Stimulated activated CD4-positive, alpha-beta T cell treated with anti-CD3 and anti-CD28 coated beads, Interleukin-4, amount 100 ng/mL, for 48 hours (primary cell): ENCODE results near the gene ARHGEF9.

Experiments
- DNase-seq, 2 donors: peaks; one replicate each; pipeline ENCODE4 v3.0.0-alpha.2; 2020; ENCODE audit warnings: low read depth in 2 of 2

Gene ARHGEF9

GRCh38 chrX:63746278-63746677, 38.7 kb downstream of the ARHGEF9 start:
- no peak for DNase-seq

GRCh38 chrX:63744850-63745394, 40.1 kb downstream of the ARHGEF9 start:
- no peak for DNase-seq

GRCh38 chrX:63743596-63743995, 41.4 kb downstream of the ARHGEF9 start:
- DNase-seq, result no peak

- DNase-seq, result no peak
Measured at GRCh38 chrX:63740382-63740781, 44.6 kb downstream of the ARHGEF9 start.

GRCh38 chrX:63739885-63740284, 45.1 kb downstream of the ARHGEF9 start:
- DNase-seq, result no peak

GRCh38 chrX:63738696-63739095, 46.3 kb downstream of the ARHGEF9 start:
- no peak for DNase-seq

GRCh38 chrX:63737131-63737921, 47.7 kb downstream of the ARHGEF9 start:
- no peak for DNase-seq

- DNase-seq, result no peak
Measured at GRCh38 chrX:63735882-63736281, 49.1 kb downstream of the ARHGEF9 start.

GRCh38 chrX:63720293-63720692, 64.7 kb downstream of the ARHGEF9 start:
- no peak for DNase-seq

- no peak for DNase-seq
Measured at GRCh38 chrX:63719633-63720032, 65.4 kb downstream of the ARHGEF9 start.

- no peak for DNase-seq
Measured at GRCh38 chrX:63718010-63718694, 66.9 kb downstream of the ARHGEF9 start.

GRCh38 chrX:63713526-63713925, 71.5 kb downstream of the ARHGEF9 start:
- DNase-seq, result no peak

GRCh38 chrX:63708801-63709200, 76.2 kb downstream of the ARHGEF9 start:
- no peak for DNase-seq

- no peak for DNase-seq
Measured at GRCh38 chrX:63702556-63702955, 82.5 kb downstream of the ARHGEF9 start.

GRCh38 chrX:63686878-63687714, 97.9 kb downstream of the ARHGEF9 start:
- DNase-seq, result no peak

GRCh38 chrX:63680423-63680822, 104.6 kb downstream of the ARHGEF9 start:
- DNase-seq, result no peak

GRCh38 chrX:63679432-63679831, 105.6 kb downstream of the ARHGEF9 start:
- DNase-seq, result no peak

- no peak for DNase-seq
Measured at GRCh38 chrX:63675716-63676115, 109.3 kb downstream of the ARHGEF9 start.

GRCh38 chrX:63673896-63674295, 111.1 kb downstream of the ARHGEF9 start:
- no peak for DNase-seq

GRCh38 chrX:63664741-63665140, 120.3 kb downstream of the ARHGEF9 start:
- no peak for DNase-seq

- no peak for DNase-seq
Measured at GRCh38 chrX:63664083-63664482, 120.9 kb downstream of the ARHGEF9 start.

GRCh38 chrX:63661676-63662075, 123.3 kb downstream of the ARHGEF9 start:
- no peak for DNase-seq
